GM19351 (cell line): ENCODE data around the gene TSPAN10.

Experiments used
- ATAC-seq: cut with Tn5 transposase; IDR thresholded peaks from one replicate; pipeline ENCODE4 v1.9.1; 2021; ENCODE audit warnings: mild to moderate bottlenecking, moderate library complexity; ENCODE audit not compliant: unreplicated experiment

TSPAN10 gene

GRCh38 chr17:81631482-81631881 lies 5.5 kb upstream of the TSPAN10 start:
- ATAC-seq = no peak

GRCh38 chr17:81635431-81635830 lies 1.6 kb upstream of the TSPAN10 start:
- no peak for ATAC-seq

- ATAC-seq = no peak
These were observed 957 bp upstream of the TSPAN10 start for GRCh38 chr17:81635973-81636504.

- ATAC-seq = no peak
These were observed 1.7 kb downstream of the TSPAN10 start for GRCh38 chr17:81638683-81639082.

- ATAC-seq = no peak
These were observed 3.0 kb downstream of the TSPAN10 start for GRCh38 chr17:81640011-81640410.

- no peak for ATAC-seq
These were observed 5.0 kb downstream of the TSPAN10 start for GRCh38 chr17:81641825-81642489.

- ATAC-seq = no peak
These were observed 7.5 kb downstream of the TSPAN10 start for GRCh38 chr17:81644496-81644895.

GRCh38 chr17:81644976-81645952 lies 8.3 kb downstream of the TSPAN10 start:
- ATAC-seq = no peak

GRCh38 chr17:81646869-81647600 lies 10.0 kb downstream of the TSPAN10 start:
- no peak for ATAC-seq

GRCh38 chr17:81647640-81648012 lies 10.6 kb downstream of the TSPAN10 start:
- ATAC-seq = no peak

- no peak for ATAC-seq
These were observed 11.2 kb downstream of the TSPAN10 start for GRCh38 chr17:81648013-81648706.

- ATAC-seq = no peak
These were observed 11.7 kb downstream of the TSPAN10 start for GRCh38 chr17:81648707-81649085.

GRCh38 chr17:81650951-81651350 lies 14.0 kb downstream of the TSPAN10 start:
- no peak for ATAC-seq

- no peak for ATAC-seq
These were observed 14.7 kb downstream of the TSPAN10 start for GRCh38 chr17:81651692-81652091.

GRCh38 chr17:81652906-81653771 lies 16.1 kb downstream of the TSPAN10 start:
- no peak for ATAC-seq

GRCh38 chr17:81655378-81656117 lies 18.6 kb downstream of the TSPAN10 start:
- no peak for ATAC-seq

GRCh38 chr17:81656118-81656743 lies 19.2 kb downstream of the TSPAN10 start, which contains the start of gene PDE6G:
Gene PDE6G (minus strand): TSS chr17:81656542. CDS start chr17:81653305, 3,237 bp downstream.
- no peak for ATAC-seq

GRCh38 chr17:81656835-81657234 lies 19.8 kb downstream of the TSPAN10 start:
- ATAC-seq = no peak
